Thyroid gland (tissue), 4 donors: ENCODE data around the gene RPS6KC1. TPM values are rescaled to one million over a fixed set of nuclear protein-coding genes. Genes with fewer than 3 reads are reported as not detected.
"Not testable (repeated sequence)": the region's sequence is repeated elsewhere in the genome, so short reads cannot be mapped to it uniquely, and the experiment has no call there.

Source experiments
- DNase-seq, 2 donors: peaks; one replicate each; pipeline ENCODE4 v3.0.0-alpha.2; 2019
- H3K27ac ChIP-seq, 3 donors: fragments of 200-600 bp; sonication (generic); 1 replicate in 2 of 3; 2 replicates in 1 of 3; pipeline ENCODE4 v1.5.1; 2016 to 2019; ENCODE audit warnings: mild to moderate bottlenecking in 1 of 3, moderate library complexity in 1 of 3
- H3K27me3 ChIP-seq: fragments of 200-600 bp; sonication (generic); one replicate; pipeline ENCODE4 v1.5.1; 2019
- H3K36me3 ChIP-seq, 2 donors: fragments of 200-600 bp; sonication (generic); one replicate each; pipeline ENCODE4 v1.5.1; 2016 to 2019
- H3K4me1 ChIP-seq, 2 donors: fragments of 200-600 bp; sonication (generic); one replicate each; pipeline ENCODE4 v1.5.1; 2017 to 2019
- H3K4me3 ChIP-seq, 3 donors: fragments of 200-600 bp; sonication (generic); replicated peaks in 1 of 3; 1 replicate in 2 of 3; 2 replicates in 1 of 3; pipeline ENCODE4 v1.5.1; 2016; ENCODE audit warnings: mild to moderate bottlenecking in 1 of 3
- H3K9me3 ChIP-seq: fragments of 200-600 bp; sonication (generic); one replicate; pipeline ENCODE4 v1.5.1; 2017
- CTCF ChIP-seq, 6 experiments: fragments of 200-600 bp in 3 of 6; fragments of 450-650 bp in 3 of 6; sonication (generic) in 3 of 6; IDR thresholded peaks; one replicate each; pipeline ENCODE4 v1.5.1; 2016 to 2019; ENCODE audit warnings: antibody characterized with exemption in 6 of 6, mild to moderate bottlenecking in 2 of 6, inconsistent platforms in 1 of 6, moderate library complexity in 1 of 6
- POLR2A ChIP-seq, 2 donors: fragments of 450-650 bp; IDR thresholded peaks; one replicate each; pipeline ENCODE4 v1.6.1; 2017; ENCODE audit warnings: antibody characterized with exemption in 2 of 2, mild to moderate bottlenecking in 2 of 2, moderate library complexity in 1 of 2
- WGBS, 2 donors: methylation state at CpG; one replicate each; pipeline ENCODE4 v1.1.5; 2017; 5-methylcytosine and 5-hydroxymethylcytosine counted together
- intact Hi-C: fragments of 100-400 bp; cut with DNase I; formaldehyde crosslinking; loops from one replicate; pipeline ENCODE4 v1.15.1; 2023
- total RNA-seq, 4 donors: library from RNA; depleted of rRNA; stranded (reverse); fragments of >200 nt; gene quantifications; one replicate each; pipeline ENCODE4 v1.2.3, GENCODE V29; 2016

Gene RPS6KC1
- total RNA-seq, 4 donors from 2014 or later = 20.3 to 29.9 (median 22.1) TPM

DNA sequence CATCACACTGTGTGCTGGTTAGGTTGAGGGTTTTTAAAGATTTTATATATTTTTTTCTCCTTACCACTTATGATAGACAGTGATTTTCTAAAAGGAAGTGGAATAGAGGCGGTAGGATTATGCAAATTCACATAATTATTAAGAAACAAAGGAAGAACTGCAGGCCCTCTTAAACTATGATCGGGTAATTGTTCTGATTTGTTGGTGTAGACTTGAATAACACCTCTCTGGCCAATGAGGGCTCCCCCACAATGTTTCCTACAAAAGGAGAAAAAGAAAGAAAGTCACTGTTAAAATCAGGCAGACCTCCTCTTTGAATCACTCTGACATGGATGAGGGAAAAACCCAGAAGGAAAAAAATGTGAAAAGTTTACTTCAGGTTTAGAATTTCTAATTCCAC, 241.6 kb downstream of the RPS6KC1 start:
- Histone ChIP-seq H3K36me3 (no peaks in the 10 kb centered on the region), H3K4me3 (no peak overlapping the region), H3K27ac (no peak overlapping the region), H3K9me3 (no peaks in the 10 kb centered on the region), H3K27me3 (no peaks in the 10 kb centered on the region), H3K4me1 (no peaks in the 10 kb centered on the region)
- TF ChIP-seq CTCF (IDR thresholded peaks at IDR 0.05) (no peak), POLR2A (IDR thresholded peaks at IDR 0.05) (no peak)
- DNase-seq = no peak
- WGBS, 2 donors = 81 to 88% methylated on average over 2 of the region's 2 CpGs
- intact Hi-C loops = no loop called here

GRCh38 chr1:213295860-213296259, 244.8 kb downstream of the RPS6KC1 start:
- WGBS, 2 donors = 89 to 97% methylated on average over 1 of the region's 1 CpG
- Histone ChIP-seq H3K4me3 (no peak overlapping the region), H3K9me3 (no peaks in the 10 kb centered on the region), H3K27ac (no peak overlapping the region), H3K4me1 (no peaks in the 10 kb centered on the region), H3K27me3 (no peaks in the 10 kb centered on the region), H3K36me3 (no peaks in the 10 kb centered on the region)
- intact Hi-C loops = no loop called here
- TF ChIP-seq POLR2A (IDR thresholded peaks at IDR 0.05) = no peak
- TF ChIP-seq CTCF (IDR thresholded peaks at IDR 0.05) = no peak
- no peak for DNase-seq

DNA sequence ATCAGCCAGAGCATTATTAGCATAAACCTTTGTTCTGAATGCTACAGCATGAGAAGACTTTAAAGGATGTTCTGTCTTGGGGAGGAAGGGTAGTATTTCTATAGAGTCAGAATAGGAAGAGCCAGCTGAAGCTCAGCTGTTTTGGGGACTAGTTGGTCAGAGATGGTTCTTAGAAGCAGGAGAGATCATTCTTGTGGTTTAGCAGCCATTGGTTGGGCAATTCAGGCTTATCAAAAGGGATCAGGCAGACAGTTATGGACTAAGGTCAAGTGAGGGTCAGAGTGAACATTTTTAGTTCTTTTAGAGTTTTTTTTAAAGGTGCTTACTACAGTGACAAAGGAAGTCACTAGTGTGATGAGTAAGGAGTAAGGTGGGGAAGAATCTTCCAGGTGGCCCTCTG, 245.5 kb downstream of the RPS6KC1 start:
- intact Hi-C loops = no loop called here
- no peaks in the 10 kb centered on the region for H3K9me3 ChIP-seq
- no peaks in the 10 kb centered on the region for H3K4me1 ChIP-seq
- no peak for DNase-seq
- no peak overlapping the region for H3K27ac ChIP-seq
- no peak for TF ChIP-seq CTCF (IDR thresholded peaks at IDR 0.05)
- no peak for TF ChIP-seq POLR2A (IDR thresholded peaks at IDR 0.05)
- H3K27me3 ChIP-seq = no peaks in the 10 kb centered on the region
- H3K4me3 ChIP-seq = no peak overlapping the region
- no peaks in the 10 kb centered on the region for H3K36me3 ChIP-seq

GRCh38 chr1:213297021-213297420, 246.0 kb downstream of the RPS6KC1 start:
- Histone ChIP-seq H3K27ac (no peak overlapping the region), H3K4me1 (no peaks in the 10 kb centered on the region), H3K27me3 (no peaks in the 10 kb centered on the region), H3K9me3 (no peaks in the 10 kb centered on the region), H3K4me3 (no peak overlapping the region), H3K36me3 (no peaks in the 10 kb centered on the region)
- intact Hi-C loops = no loop called here
- WGBS, 2 donors = 92 to 93% methylated on average over 5 of the region's 5 CpGs
- TF ChIP-seq CTCF (IDR thresholded peaks at IDR 0.05) (no peak), POLR2A (IDR thresholded peaks at IDR 0.05) (no peak)
- no peak for DNase-seq

- TF ChIP-seq CTCF (IDR thresholded peaks at IDR 0.05) (no peak), POLR2A (IDR thresholded peaks at IDR 0.05) (no peak)
- intact Hi-C loops = no loop called here
- Histone ChIP-seq H3K4me1 (no peaks in the 10 kb centered on the region), H3K27ac (no peak overlapping the region), H3K4me3 (no peak overlapping the region), H3K27me3 (no peaks in the 10 kb centered on the region), H3K36me3 (no peaks in the 10 kb centered on the region), H3K9me3 (no peaks in the 10 kb centered on the region)
- no peak for DNase-seq
- 61 to 71% methylated on average over 5 of the region's 5 CpGs for WGBS, 2 donors
Measured at GRCh38 chr1:213300433-213300832, 249.4 kb downstream of the RPS6KC1 start.

DNA sequence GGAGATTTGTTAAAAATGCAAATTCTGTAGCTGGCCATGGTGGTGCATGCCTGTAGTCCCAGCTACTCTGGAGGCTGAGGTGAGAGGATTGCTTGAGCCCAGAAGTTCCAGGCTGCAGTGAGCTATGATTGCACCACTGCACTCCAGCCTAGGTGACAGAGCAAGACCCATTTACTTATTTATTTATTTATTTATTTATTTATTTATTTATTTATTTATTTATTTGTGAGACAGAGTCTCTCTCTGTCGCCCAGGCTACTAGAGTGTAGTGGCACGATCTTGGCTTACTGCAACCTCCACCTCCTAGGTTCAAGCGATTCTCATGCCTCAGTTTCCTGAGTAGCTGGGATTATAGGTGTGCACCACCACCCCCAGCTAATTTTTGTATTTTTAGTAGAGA, 250.5 kb downstream of the RPS6KC1 start:
- WGBS, 2 donors = 98 to 99% methylated on average over 3 of the region's 3 CpGs
- H3K27me3 ChIP-seq, H3K27ac ChIP-seq, H3K4me3 ChIP-seq, DNase-seq, H3K9me3 ChIP-seq, intact Hi-C loops, H3K4me1 ChIP-seq, H3K36me3 ChIP-seq: not testable (repeated sequence)
